BLaER1 treated with 17β-estradiol and CSF1 and Interleukin-3, amounts not matched to agents 10 nM and 100 nM (cell line): ENCODE data around the gene LYPD6B.

ENCODE experiments used
- H3K27ac ChIP-seq, 11 experiments: shearing (Covaris generic); formaldehyde crosslinking; 2 replicates each; pipeline ENCODE4 v1.8.1; 2022
- H3K27me3 ChIP-seq, 11 experiments: shearing (Covaris generic); formaldehyde crosslinking; 2 replicates each; pipeline ENCODE4 v1.8.1; 2022
- H3K36me3 ChIP-seq, 11 experiments: shearing (Covaris generic); formaldehyde crosslinking; 2 replicates each; pipeline ENCODE4 v1.8.1; 2022
- H3K4me1 ChIP-seq, 10 experiments: shearing (Covaris generic); formaldehyde crosslinking; 2 replicates each; pipeline ENCODE4 v1.8.1; 2022
- H3K4me2 ChIP-seq, 11 experiments: shearing (Covaris generic); formaldehyde crosslinking; 2 replicates each; pipeline ENCODE4 v1.8.1; 2022
- H3K4me3 ChIP-seq, 10 experiments: shearing (Covaris generic); formaldehyde crosslinking; 2 replicates each; pipeline ENCODE4 v1.8.1; 2022
- H3K9ac ChIP-seq, 11 experiments: shearing (Covaris generic); formaldehyde crosslinking; 2 replicates each; pipeline ENCODE4 v1.8.1; 2022
- H3K9me3 ChIP-seq, 11 experiments: shearing (Covaris generic); formaldehyde crosslinking; replicated peaks in 1 of 11; 2 replicates each; pipeline ENCODE4 v1.8.1; 2022
- H4K20me1 ChIP-seq, 11 experiments: shearing (Covaris generic); formaldehyde crosslinking; 2 replicates each; pipeline ENCODE4 v1.8.1; 2022
- Cebpa-rat ChIP-seq, 11 experiments: shearing (Covaris generic); IDR thresholded peaks; 2 replicates each; pipeline ENCODE4 v1.8.1; 2022

LYPD6B gene

GRCh38 chr2:149075853-149076252 lies 37.4 kb downstream of the LYPD6B start:
- H3K36me3 ChIP-seq = no peaks in the 10 kb centered on the region
- no peak overlapping the region for H3K9ac ChIP-seq
- no peak for TF ChIP-seq Cebpa-rat (IDR thresholded peaks at IDR 0.05)
- no peak overlapping the region for H3K27ac ChIP-seq
- no peaks in the 10 kb centered on the region for H4K20me1 ChIP-seq
- no peaks in the 10 kb centered on the region for H3K27me3 ChIP-seq
- peaks cover 0 to 5% (median 0%) of the 10 kb centered on the region in 10 experiments; a peak in 1 of 20 replicates for H3K4me1 ChIP-seq
- no peaks in the 10 kb centered on the region for H3K9me3 ChIP-seq
- H3K4me3 ChIP-seq = no peak overlapping the region
- H3K4me2 ChIP-seq = no peak overlapping the region

- H3K9ac ChIP-seq = no peak overlapping the region
- H3K27me3 ChIP-seq = no peaks in the 10 kb centered on the region
Measured at GRCh38 chr2:149076863-149077412, 38.4 kb downstream of the LYPD6B start.

GRCh38 chr2:149077861-149078260 lies 39.4 kb downstream of the LYPD6B start:
- H4K20me1 ChIP-seq = no peaks in the 10 kb centered on the region
- no peaks in the 10 kb centered on the region for H3K9me3 ChIP-seq
- H3K27me3 ChIP-seq = no peaks in the 10 kb centered on the region
- TF ChIP-seq Cebpa-rat (IDR thresholded peaks at IDR 0.05) = no peak
- no peak overlapping the region for H3K9ac ChIP-seq
- no peaks in the 10 kb centered on the region for H3K36me3 ChIP-seq
- no peak overlapping the region for H3K27ac ChIP-seq
- H3K4me3 ChIP-seq = no peak overlapping the region
- no peak overlapping the region for H3K4me2 ChIP-seq
- peaks cover 0 to 10% (median 2%) of the 10 kb centered on the region in 10 experiments; a peak in 4 of 20 replicates for H3K4me1 ChIP-seq

More at GRCh38 chr2:149076863-149077412, 38.4 kb downstream of the LYPD6B start:
- H3K27ac ChIP-seq = no peak overlapping the region
- peak overlapping the region in 1 of 11 experiments; percentile 11; a peak in 1 of 22 replicates for H3K4me2 ChIP-seq
- no peaks in the 10 kb centered on the region for H3K36me3 ChIP-seq
- no peaks in the 10 kb centered on the region for H3K9me3 ChIP-seq
- no peak overlapping the region for H3K4me3 ChIP-seq
- TF ChIP-seq Cebpa-rat (IDR thresholded peaks at IDR 0.05) = no peak
- peaks cover 0 to 5% (median 0%) of the 10 kb centered on the region in 10 experiments; a peak in 1 of 20 replicates for H3K4me1 ChIP-seq
- H4K20me1 ChIP-seq = no peaks in the 10 kb centered on the region

GRCh38 chr2:149080099-149080498 lies 41.6 kb downstream of the LYPD6B start:
- Histone ChIP-seq H3K9ac (no peak overlapping the region), H4K20me1 (no peaks in the 10 kb centered on the region), H3K36me3 (no peaks in the 10 kb centered on the region), H3K27ac (no peak overlapping the region), H3K4me2 (no peak overlapping the region), H3K9me3 (no peaks in the 10 kb centered on the region), H3K4me1 (peaks cover 0 to 15% (median 4%) of the 10 kb centered on the region in 10 experiments; a peak in 9 of 20 replicates), H3K4me3 (no peak overlapping the region), H3K27me3 (no peaks in the 10 kb centered on the region)
- no peak for TF ChIP-seq Cebpa-rat (IDR thresholded peaks at IDR 0.05)

GRCh38 chr2:149080971-149081370 lies 42.5 kb downstream of the LYPD6B start:
- no peak overlapping the region for H3K4me3 ChIP-seq
- peaks cover 0 to 24% (median 8%) of the 10 kb centered on the region in 10 experiments; a peak in 10 of 20 replicates for H3K4me1 ChIP-seq
- H3K9ac ChIP-seq = no peak overlapping the region
- no peaks in the 10 kb centered on the region for H3K9me3 ChIP-seq
- no peak overlapping the region for H3K4me2 ChIP-seq
- no peak overlapping the region for H3K27ac ChIP-seq
- H4K20me1 ChIP-seq = no peaks in the 10 kb centered on the region
- TF ChIP-seq Cebpa-rat (IDR thresholded peaks at IDR 0.05) = no peak
- no peaks in the 10 kb centered on the region for H3K36me3 ChIP-seq
- no peaks in the 10 kb centered on the region for H3K27me3 ChIP-seq

- no peak for TF ChIP-seq Cebpa-rat (IDR thresholded peaks at IDR 0.05)
- Histone ChIP-seq H3K27ac (no peak overlapping the region), H3K9me3 (no peaks in the 10 kb centered on the region), H3K9ac (no peak overlapping the region), H3K36me3 (no peaks in the 10 kb centered on the region), H3K4me1 (peaks cover 0 to 30% (median 9%) of the 10 kb centered on the region in 10 experiments; a peak in 11 of 20 replicates), H3K27me3 (no peaks in the 10 kb centered on the region), H3K4me3 (no peak overlapping the region), H3K4me2 (peak overlapping the region in 1 of 11 experiments; percentile 30; a peak in 1 of 22 replicates), H4K20me1 (no peaks in the 10 kb centered on the region)
Measured at GRCh38 chr2:149082079-149082478, 43.6 kb downstream of the LYPD6B start.

- Histone ChIP-seq H3K4me1 (peaks cover 0 to 30% (median 9%) of the 10 kb centered on the region in 10 experiments; a peak in 10 of 20 replicates), H3K4me3 (no peak overlapping the region), H3K27me3 (no peaks in the 10 kb centered on the region), H3K4me2 (peak overlapping the region in 3 of 11 experiments; percentile 0 to 45 (median 30); a peak in 5 of 22 replicates), H3K9me3 (no peaks in the 10 kb centered on the region), H4K20me1 (no peaks in the 10 kb centered on the region), H3K27ac (no peak overlapping the region), H3K36me3 (no peaks in the 10 kb centered on the region), H3K9ac (no peak overlapping the region)
- no peak for TF ChIP-seq Cebpa-rat (IDR thresholded peaks at IDR 0.05)
Measured at GRCh38 chr2:149082735-149083134, 44.2 kb downstream of the LYPD6B start.

GRCh38 chr2:149084924-149085795 lies 46.7 kb downstream of the LYPD6B start:
- Histone ChIP-seq H3K9me3 (no peaks in the 10 kb centered on the region), H3K4me1 (peaks cover 0 to 44% (median 12%) of the 10 kb centered on the region in 10 experiments; a peak in 12 of 20 replicates), H3K4me2 (peak overlapping the region in 6 of 11 experiments; percentile 0 to 53 (median 39); a peak in 11 of 22 replicates), H3K27me3 (no peaks in the 10 kb centered on the region), H4K20me1 (no peaks in the 10 kb centered on the region), H3K4me3 (no peak overlapping the region), H3K9ac (no peak overlapping the region), H3K36me3 (no peaks in the 10 kb centered on the region), H3K27ac (peak overlapping the region in 2 of 11 experiments; percentile 18 to 40; a peak in 2 of 22 replicates)
- 0 out of 22 replicates have a peak, but pooled peaks of 2 of the 11 experiments have one; percentile 11 to 15 for TF ChIP-seq Cebpa-rat (IDR thresholded peaks at IDR 0.05)

- H3K4me3 ChIP-seq = no peak overlapping the region
- no peaks in the 10 kb centered on the region for H3K27me3 ChIP-seq
- H3K27ac ChIP-seq = no peak overlapping the region
- H3K9me3 ChIP-seq = no peaks in the 10 kb centered on the region
- H3K36me3 ChIP-seq = no peaks in the 10 kb centered on the region
- H3K4me2 ChIP-seq = no peak overlapping the region
- no peaks in the 10 kb centered on the region for H4K20me1 ChIP-seq
- H3K4me1 ChIP-seq = peaks cover 0 to 35% (median 14%) of the 10 kb centered on the region in 10 experiments; a peak in 16 of 20 replicates
- TF ChIP-seq Cebpa-rat (IDR thresholded peaks at IDR 0.05) = no peak
- H3K9ac ChIP-seq = no peak overlapping the region
Measured at GRCh38 chr2:149087751-149088150, 49.3 kb downstream of the LYPD6B start.
